Gastrocnemius medialis (tissue), 4 donors: ENCODE data around the gene BICD2. TPM values are rescaled to one million over a fixed set of nuclear protein-coding genes. Genes with fewer than 3 reads are reported as not detected.

Source experiments
- ATAC-seq, 2 donors: fragments of 150-250 bp; one replicate each; pipeline ENCODE4 v1.9.1; 2016
- DNase-seq, 2 donors: peaks; one replicate each; pipeline ENCODE4 v3.0.0-alpha.2; 2019
- H3K27ac ChIP-seq, 4 donors: fragments of 200-600 bp; sonication (generic); 1 replicate in 1 of 4; 2 replicates in 3 of 4; pipeline ENCODE4 v1.5.1; 2016 to 2018; ENCODE audit warnings: mild to moderate bottlenecking in 2 of 4, moderate library complexity in 1 of 4
- H3K27me3 ChIP-seq, 3 donors: fragments of 200-600 bp; sonication (generic) in 2 of 3; 1 replicate in 1 of 3; 2 replicates in 2 of 3; pipeline versions ENCODE4 v1.5.1 to v1.6.0; 2016 to 2019; ENCODE audit warnings: mild to moderate bottlenecking in 1 of 3, moderate library complexity in 1 of 3
- H3K36me3 ChIP-seq, 2 donors: fragments of 200-600 bp; sonication (generic) in 1 of 2; one replicate each; pipeline ENCODE4 v1.5.1; 2017 to 2018
- H3K4me1 ChIP-seq, 2 donors: fragments of 200-600 bp; sonication (generic) in 1 of 2; one replicate each; pipeline ENCODE4 v1.5.1; 2016 to 2017; ENCODE audit warnings: mild to moderate bottlenecking in 2 of 2
- H3K4me3 ChIP-seq, 4 donors: fragments of 200-600 bp; sonication (generic) in 3 of 4; 1 replicate in 1 of 4; 2 replicates in 3 of 4; pipeline ENCODE4 v1.5.1; 2016 to 2019; ENCODE audit warnings: mild to moderate bottlenecking in 2 of 4
- H3K9me3 ChIP-seq, 3 donors: fragments of 200-600 bp; sonication (generic) in 2 of 3; 1 replicate in 1 of 3; 2 replicates in 2 of 3; pipeline ENCODE4 v1.5.1; 2016 to 2019
- CTCF ChIP-seq, 5 experiments: fragments of 450-650 bp in 3 of 5; fragments of 200-600 bp in 2 of 5; sonication (generic) in 2 of 5; IDR thresholded peaks in 4 of 5; conservative IDR thresholded peaks in 1 of 5; 1 replicate in 4 of 5; 2 replicates in 1 of 5; pipeline ENCODE4 v1.5.1; 2016 to 2019; ENCODE audit warnings: antibody characterized with exemption in 5 of 5, mild to moderate bottlenecking in 3 of 5, moderate library complexity in 3 of 5
- POLR2A ChIP-seq, 2 donors: fragments of 450-650 bp; IDR thresholded peaks; one replicate each; pipeline ENCODE4 v1.6.1; 2017; ENCODE audit warnings: antibody characterized with exemption in 2 of 2, mild to moderate bottlenecking in 2 of 2, moderate library complexity in 2 of 2
- in situ Hi-C, 4 donors: fragments of 200-750 bp; cut with MboI; loops; one replicate each; pipeline versions ENCODE4 v1.15.0 to v1.8.0; 2017; ENCODE audit warnings: low sequenced_read_pairs in 4 of 4
- intact Hi-C: fragments of 100-400 bp; cut with DNase I; formaldehyde crosslinking; loops from one replicate; pipeline ENCODE4 v1.15.1; 2023; ENCODE audit warnings: low total_unique reads
- total RNA-seq, 4 donors: library from RNA; depleted of rRNA; stranded (reverse); fragments of >200 nt; gene quantifications; one replicate each; pipeline versions ENCODE4 v1.1.0 to v1.2.3, GENCODE V29; 2016

The BICD2 gene
- total RNA-seq, 4 donors from 2014 or later, result 21.5 to 54.6 (median 38.7) TPM

- ATAC-seq (no peak), DNase-seq (no peak)
- in situ Hi-C loops (no loop called here), intact Hi-C loops (no loop called here)
- no peak overlapping the region for H3K4me3 ChIP-seq
- no peaks in the 10 kb centered on the region for H3K27me3 ChIP-seq
- H3K27ac ChIP-seq, result no peak overlapping the region
- no peaks in the 10 kb centered on the region for H3K9me3 ChIP-seq
- H3K36me3 ChIP-seq, result no peaks in the 10 kb centered on the region
- H3K4me1 ChIP-seq, result no peaks in the 10 kb centered on the region
- TF ChIP-seq POLR2A (IDR thresholded peaks at IDR 0.05), result no peak
- TF ChIP-seq CTCF (IDR thresholded peaks at IDR 0.05 in 4 of 5, conservative IDR thresholded peaks at IDR 0.05 in 1 of 5), result no peak
Measured at GRCh38 chr9:92680166-92681119, 84.2 kb downstream of the BICD2 start.

- H3K27ac ChIP-seq, result no peak overlapping the region
- in situ Hi-C loops, result loop anchor here in 1 of 4 donors (10.0 kb wide), 1 partner anchor 355 kb away; the partner anchor contains the start of genes CENPP and NOL8
- TF ChIP-seq CTCF (IDR thresholded peaks at IDR 0.05 in 4 of 5, conservative IDR thresholded peaks at IDR 0.05 in 1 of 5) (no peak), POLR2A (IDR thresholded peaks at IDR 0.05) (no peak)
- no peaks in the 10 kb centered on the region for H3K27me3 ChIP-seq
- no peaks in the 10 kb centered on the region for H3K4me1 ChIP-seq
- DNase-seq, result no peak
- intact Hi-C loops, result no loop called here
- no peaks in the 10 kb centered on the region for H3K9me3 ChIP-seq
- H3K36me3 ChIP-seq, result no peaks in the 10 kb centered on the region
- H3K4me3 ChIP-seq, result no peak overlapping the region
- no peak for ATAC-seq
Measured at GRCh38 chr9:92679413-92680165, 85.0 kb downstream of the BICD2 start.

GRCh38 chr9:92671323-92671722 is 93.3 kb downstream of the BICD2 start:
- no peak for DNase-seq
- intact Hi-C loops (loop anchor here (5.0 kb wide), 2 partner anchors 121 to 206 kb away; partner anchors contain the start of gene ZNF484), in situ Hi-C loops (loop anchor here in 1 of 4 donors (10.0 kb wide), 1 partner anchor 347 kb away; the partner anchor contains the start of genes CENPP and NOL8)
- Histone ChIP-seq H3K27ac (no peak overlapping the region), H3K36me3 (no peaks in the 10 kb centered on the region), H3K27me3 (no peaks in the 10 kb centered on the region), H3K4me1 (peaks cover 21 to 24% of the 10 kb centered on the region in 2 donors), H3K9me3 (no peaks in the 10 kb centered on the region), H3K4me3 (peak overlapping the region; percentile 65 to 95 (median 78))
- no peak for ATAC-seq
- TF ChIP-seq POLR2A (IDR thresholded peaks at IDR 0.05), result no peak
- TF ChIP-seq CTCF (IDR thresholded peaks at IDR 0.05 in 4 of 5, conservative IDR thresholded peaks at IDR 0.05 in 1 of 5), result no peak

GRCh38 chr9:92669890-92670708 is 94.5 kb downstream of the BICD2 start, which contains the start of gene IPPK:
Gene IPPK (minus strand): TSS chr9:92670131. CDS start chr9:92669988, 143 bp downstream.
- in situ Hi-C loops (loop anchor here in 1 of 4 donors (10.0 kb wide), 2 partner anchors 95 to 345 kb away; partner anchors contain the start of genes BICD2, CENPP and NOL8), intact Hi-C loops (loop anchor here (1.0 to 5.0 kb wide), 5 partner anchors 95 to 555 kb away; partner anchors contain the start of genes CENPP, NOL8, SPTLC1 and ZNF484)
- DNase-seq (peak; percentile 95 to 97), ATAC-seq (peak; percentile 98)
- peaks cover 24 to 25% of the 10 kb centered on the region in 2 donors for H3K4me1 ChIP-seq
- H3K27me3 ChIP-seq, result no peaks in the 10 kb centered on the region
- peak within 1 kb of the TSS; percentile 65 to 95 (median 82) for H3K4me3 ChIP-seq
- no peaks in the 10 kb centered on the region for H3K36me3 ChIP-seq
- peak within 1 kb of the TSS; percentile 83 to 92 (median 87) for H3K27ac ChIP-seq
- H3K9me3 ChIP-seq, result no peaks in the 10 kb centered on the region
- no peak for TF ChIP-seq CTCF (IDR thresholded peaks at IDR 0.05 in 4 of 5, conservative IDR thresholded peaks at IDR 0.05 in 1 of 5)
- peak; percentile 52 to 73 for TF ChIP-seq POLR2A (IDR thresholded peaks at IDR 0.05)
